Psoas muscle (tissue), 8 donors: ENCODE data around the gene LRP1B. TPM values are rescaled to one million over a fixed set of nuclear protein-coding genes. Genes with fewer than 3 reads are reported as not detected.

Experiments used
- ATAC-seq, 4 donors: fragments of 200-7000 bp; cut with Tn5 transposase; one replicate each; pipeline ENCODE4 v1.9.1; 2020; ENCODE audit warnings: moderate library complexity in 3 of 4, mild to moderate bottlenecking in 2 of 4
- DNase-seq, 2 donors: peaks; one replicate each; pipeline ENCODE4 v3.0.0-alpha.2; 2020
- H3K27ac ChIP-seq: fragments of 200-600 bp; one replicate; pipeline ENCODE4 v1.8.0; 2022
- H3K27me3 ChIP-seq, 3 donors: fragments of 200-600 bp in 1 of 3; one replicate each; pipeline versions ENCODE4 v1.6.1 to v1.8.0; 2013 to 2022; ENCODE audit warnings: low read length in 2 of 3, mild to moderate bottlenecking in 2 of 3, moderate library complexity in 1 of 3; ENCODE audit not compliant: insufficient read depth in 3 of 3
- H3K36me3 ChIP-seq, 2 donors: fragments of 200-600 bp in 1 of 2; one replicate each; pipeline versions ENCODE4 v1.6.1 to v1.8.0; 2013 to 2022; ENCODE audit warnings: low read depth in 1 of 2, mild to moderate bottlenecking in 1 of 2, moderate library complexity in 1 of 2; ENCODE audit not compliant: insufficient read depth in 1 of 2
- H3K4me1 ChIP-seq: fragments of 200-600 bp; one replicate; pipeline ENCODE4 v1.8.0; 2022
- H3K4me3 ChIP-seq: fragments of 200-600 bp; one replicate; pipeline ENCODE4 v1.8.0; 2022; ENCODE audit warnings: mild to moderate bottlenecking
- H3K9me3 ChIP-seq: fragments of 200-600 bp; one replicate; pipeline ENCODE4 v1.8.0; 2022
- WGBS, 3 donors: extraction: QIAGEN DNeasy Blood & Tissue Kit; methylation state at CpG; one replicate each; pipeline versions ENCODE4 v1.1.6 to v1.1.7; 2013; 5-methylcytosine and 5-hydroxymethylcytosine counted together
- intact Hi-C, 2 donors: fragments of 100-400 bp; cut with DNase I; formaldehyde crosslinking; loops; one replicate each; pipeline versions ENCODE4 v1.11.0 to v1.14.2; 2022
- polyA plus RNA-seq, 3 donors: library from polyadenylated mRNA; stranded (reverse); fragments of 200-250 nt; gene quantifications; one replicate each; pipeline ENCODE4 v1.2.3, GENCODE V29; 2013
- total RNA-seq, 4 donors: library from RNA; stranded (reverse); fragmentation: NEBNext Ultra II Directional in 2 of 4; extraction: Animal tissue kit (Norgen Biotek cat#: 25700) in 2 of 4; gene quantifications; one replicate each; pipeline versions ENCODE4 v1.2.1 to v1.2.4, GENCODE V29; 2021 to 2023
- TF ChIP-seq, protein P1 (sequence below): fragments of 200-600 bp; IDR thresholded peaks from one replicate; pipeline ENCODE4 v1.8.0; 2022; ENCODE audit warnings: antibody characterized with exemption
- donor health status: healthy with polysubstance abuse.
- donor health status: DM: no; HTN: no; CAD: no; lungs with moderate emphysema.
- donor health status: Bipolar disorder and iron deficiency.
- donor health status: healthy.
- donor health status: DM: yes; HTN: yes; CAD: no.
- donor health status: DM: no; HTN: no; CAD: no.
- donor health status: DM: no; HTN: no; CAD: no.
- donor health status: DM: yes; HTN: yes; CAD: no.

Gene LRP1B
- total and polyA plus RNA-seq, 7 donors = 0.33 to 3.3 (median 0.95) TPM

DNA sequence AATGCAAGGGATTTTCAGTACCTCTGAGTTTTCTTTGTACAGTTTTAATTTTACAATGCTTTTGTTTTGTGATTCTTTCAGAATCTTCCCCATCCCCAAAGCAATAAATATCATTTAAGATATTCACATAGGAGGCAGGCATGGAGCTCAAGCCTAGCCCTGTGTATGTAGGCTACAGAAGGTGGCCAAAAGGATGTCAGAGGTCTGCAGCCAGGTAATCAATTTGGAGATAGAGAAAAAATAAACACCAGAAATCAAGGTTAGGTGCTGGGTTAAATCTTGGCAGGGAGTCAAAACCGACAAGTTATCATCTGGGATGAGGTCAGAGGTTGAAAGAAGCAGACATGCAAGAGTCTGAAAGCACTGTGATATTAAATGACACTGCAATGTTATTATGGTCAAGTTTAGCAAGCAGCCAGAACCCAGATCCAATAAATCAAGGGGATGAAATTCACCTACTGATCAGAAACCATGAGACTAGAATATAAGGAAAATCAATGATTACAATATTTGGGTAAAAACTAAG, 45.1 kb upstream of the LRP1B start:
- Histone ChIP-seq H3K27me3 (no peaks in the 10 kb centered on the region), H3K36me3 (no peaks in the 10 kb centered on the region), H3K27ac (no peak overlapping the region), H3K9me3 (no peaks in the 10 kb centered on the region), H3K4me1 (no peaks in the 10 kb centered on the region), H3K4me3 (no peak overlapping the region)
- ATAC-seq = no peak
- DNase-seq = no peak
- intact Hi-C loops = no loop called here
- TF ChIP-seq, protein P1, sequence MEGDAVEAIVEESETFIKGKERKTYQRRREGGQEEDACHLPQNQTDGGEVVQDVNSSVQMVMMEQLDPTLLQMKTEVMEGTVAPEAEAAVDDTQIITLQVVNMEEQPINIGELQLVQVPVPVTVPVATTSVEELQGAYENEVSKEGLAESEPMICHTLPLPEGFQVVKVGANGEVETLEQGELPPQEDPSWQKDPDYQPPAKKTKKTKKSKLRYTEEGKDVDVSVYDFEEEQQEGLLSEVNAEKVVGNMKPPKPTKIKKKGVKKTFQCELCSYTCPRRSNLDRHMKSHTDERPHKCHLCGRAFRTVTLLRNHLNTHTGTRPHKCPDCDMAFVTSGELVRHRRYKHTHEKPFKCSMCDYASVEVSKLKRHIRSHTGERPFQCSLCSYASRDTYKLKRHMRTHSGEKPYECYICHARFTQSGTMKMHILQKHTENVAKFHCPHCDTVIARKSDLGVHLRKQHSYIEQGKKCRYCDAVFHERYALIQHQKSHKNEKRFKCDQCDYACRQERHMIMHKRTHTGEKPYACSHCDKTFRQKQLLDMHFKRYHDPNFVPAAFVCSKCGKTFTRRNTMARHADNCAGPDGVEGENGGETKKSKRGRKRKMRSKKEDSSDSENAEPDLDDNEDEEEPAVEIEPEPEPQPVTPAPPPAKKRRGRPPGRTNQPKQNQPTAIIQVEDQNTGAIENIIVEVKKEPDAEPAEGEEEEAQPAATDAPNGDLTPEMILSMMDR = no peak
- WGBS, 3 donors = 11 to 16% (median 14%) methylated on average over 1 of the region's 1 CpG

- 53 to 60% (median 53%) methylated on average over 1 of the region's 1 CpG for WGBS, 3 donors
- TF ChIP-seq, protein P1 = no peak
- H3K27ac ChIP-seq = no peak overlapping the region
- DNase-seq = no peak
- H3K36me3 ChIP-seq = no peaks in the 10 kb centered on the region
- H3K9me3 ChIP-seq = no peaks in the 10 kb centered on the region
- ATAC-seq = no peak
- H3K4me1 ChIP-seq = no peaks in the 10 kb centered on the region
- intact Hi-C loops = no loop called here
- no peaks in the 10 kb centered on the region for H3K27me3 ChIP-seq
- no peak overlapping the region for H3K4me3 ChIP-seq
Measured at GRCh38 chr2:142174176-142174575, 43.4 kb upstream of the LRP1B start.

- TF ChIP-seq, protein P1 = no peak
- no peaks in the 10 kb centered on the region for H3K4me1 ChIP-seq
- no peaks in the 10 kb centered on the region for H3K9me3 ChIP-seq
- H3K27ac ChIP-seq = no peak overlapping the region
- ATAC-seq = no peak
- H3K36me3 ChIP-seq = no peaks in the 10 kb centered on the region
- WGBS, 3 donors = 83 to 84% (median 83%) methylated on average over 2 of the region's 2 CpGs
- no peak overlapping the region for H3K4me3 ChIP-seq
- intact Hi-C loops = no loop called here
- no peaks in the 10 kb centered on the region for H3K27me3 ChIP-seq
- no peak for DNase-seq
Measured at GRCh38 chr2:142170847-142171246, 40.0 kb upstream of the LRP1B start.

- Histone ChIP-seq H3K9me3 (no peaks in the 10 kb centered on the region), H3K4me1 (no peaks in the 10 kb centered on the region), H3K27ac (no peak overlapping the region), H3K27me3 (no peaks in the 10 kb centered on the region), H3K4me3 (no peak overlapping the region), H3K36me3 (no peaks in the 10 kb centered on the region)
- 29 to 41% (median 37%) methylated on average over 3 of the region's 3 CpGs for WGBS, 3 donors
- TF ChIP-seq, protein P1 = no peak
- ATAC-seq (no peak), DNase-seq (no peak)
- intact Hi-C loops = no loop called here
Measured at GRCh38 chr2:142165790-142166189, 35.0 kb upstream of the LRP1B start.

DNA sequence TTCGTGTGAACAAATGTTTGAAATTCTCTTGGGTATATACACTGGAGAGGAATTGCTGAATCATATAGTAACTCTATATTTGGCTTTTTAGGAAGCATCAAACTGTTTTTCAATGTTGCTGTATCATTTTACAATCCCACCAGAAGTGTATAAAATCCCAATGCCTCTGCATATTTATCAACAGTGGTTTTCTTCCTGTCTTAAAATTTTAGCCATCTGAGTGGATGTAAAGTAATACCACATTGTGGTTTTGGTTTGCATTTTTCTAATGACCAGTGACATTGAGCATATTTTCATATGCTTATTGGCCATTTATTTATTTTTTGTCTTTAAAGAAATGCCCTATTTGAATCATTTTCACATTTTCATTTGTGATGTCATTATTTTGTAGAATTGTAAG, 22.8 kb upstream of the LRP1B start:
- intact Hi-C loops = no loop called here
- Histone ChIP-seq H3K4me3 (no peak overlapping the region), H3K27me3 (no peaks in the 10 kb centered on the region), H3K9me3 (no peaks in the 10 kb centered on the region), H3K4me1 (no peaks in the 10 kb centered on the region), H3K27ac (no peak overlapping the region), H3K36me3 (no peaks in the 10 kb centered on the region)
- no peak for DNase-seq
- TF ChIP-seq, protein P1 = no peak
- no peak for ATAC-seq
- 26 to 30% (median 28%) methylated on average over 1 of the region's 1 CpG for WGBS, 3 donors
